Osteocyte (in vitro differentiated cells): ENCODE results near the gene GALNT17. TPM values are rescaled to one million over a fixed set of nuclear protein-coding genes. Genes with fewer than 3 reads are reported as not detected.
A peak's percentile ranks its signal among the peaks of the same experiment; 100 is the strongest.

Source experiments
- DNase-seq: peaks from one replicate; pipeline ENCODE4 v3.0.0; 2021; ENCODE audit warnings: mixed read lengths; ENCODE audit not compliant: unreplicated experiment; ENCODE audit errors: extremely low spot score
- H3K27ac Mint-ChIP-seq: one replicate; pipeline ENCODE4 v1.8.0; 2021; ENCODE audit warnings: mild to moderate bottlenecking, mixed read lengths; ENCODE audit not compliant: unreplicated experiment
- H3K27me3 Mint-ChIP-seq: one replicate; pipeline ENCODE4 v1.8.0; 2021; ENCODE audit warnings: mixed read lengths; ENCODE audit not compliant: unreplicated experiment
- H3K36me3 Mint-ChIP-seq: one replicate; pipeline ENCODE4 v1.8.0; 2021; ENCODE audit warnings: mixed read lengths; ENCODE audit not compliant: unreplicated experiment
- H3K4me1 Mint-ChIP-seq: one replicate; pipeline ENCODE4 v1.8.0; 2021; ENCODE audit warnings: mixed read lengths; ENCODE audit not compliant: unreplicated experiment
- H3K4me3 Mint-ChIP-seq: one replicate; pipeline ENCODE4 v1.8.0; 2021; ENCODE audit warnings: mild to moderate bottlenecking, moderate library complexity, mixed read lengths; ENCODE audit not compliant: unreplicated experiment
- H3K9me3 Mint-ChIP-seq: one replicate; pipeline ENCODE4 v1.8.0; 2021; ENCODE audit warnings: mixed read lengths; ENCODE audit not compliant: unreplicated experiment
- total RNA-seq: library from RNA; stranded (reverse); gene quantifications from 2 replicates; pipeline ENCODE4 v1.2.1, GENCODE V29; 2021
- TF ChIP-seq, protein P1 (sequence below): fragments of 200-600 bp; sonication (generic); IDR thresholded peaks from 2 replicates; pipeline ENCODE4 v1.5.0; 2021; ENCODE audit warnings: antibody characterized with exemption, mild to moderate bottlenecking, moderate library complexity

GALNT17 gene
- total RNA-seq, 1 donor from 2014 or later = 1.4 TPM

- no peak overlapping the region for H3K4me3 Mint-ChIP-seq
- TF ChIP-seq, protein P1, sequence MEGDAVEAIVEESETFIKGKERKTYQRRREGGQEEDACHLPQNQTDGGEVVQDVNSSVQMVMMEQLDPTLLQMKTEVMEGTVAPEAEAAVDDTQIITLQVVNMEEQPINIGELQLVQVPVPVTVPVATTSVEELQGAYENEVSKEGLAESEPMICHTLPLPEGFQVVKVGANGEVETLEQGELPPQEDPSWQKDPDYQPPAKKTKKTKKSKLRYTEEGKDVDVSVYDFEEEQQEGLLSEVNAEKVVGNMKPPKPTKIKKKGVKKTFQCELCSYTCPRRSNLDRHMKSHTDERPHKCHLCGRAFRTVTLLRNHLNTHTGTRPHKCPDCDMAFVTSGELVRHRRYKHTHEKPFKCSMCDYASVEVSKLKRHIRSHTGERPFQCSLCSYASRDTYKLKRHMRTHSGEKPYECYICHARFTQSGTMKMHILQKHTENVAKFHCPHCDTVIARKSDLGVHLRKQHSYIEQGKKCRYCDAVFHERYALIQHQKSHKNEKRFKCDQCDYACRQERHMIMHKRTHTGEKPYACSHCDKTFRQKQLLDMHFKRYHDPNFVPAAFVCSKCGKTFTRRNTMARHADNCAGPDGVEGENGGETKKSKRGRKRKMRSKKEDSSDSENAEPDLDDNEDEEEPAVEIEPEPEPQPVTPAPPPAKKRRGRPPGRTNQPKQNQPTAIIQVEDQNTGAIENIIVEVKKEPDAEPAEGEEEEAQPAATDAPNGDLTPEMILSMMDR = no peak
- H3K36me3 Mint-ChIP-seq = no peaks in the 10 kb centered on the region
- peaks cover 53% of the 10 kb centered on the region for H3K4me1 Mint-ChIP-seq
- no peak overlapping the region for H3K27ac Mint-ChIP-seq
- H3K27me3 Mint-ChIP-seq = no peaks in the 10 kb centered on the region
- no peak for DNase-seq
- H3K9me3 Mint-ChIP-seq = peaks cover 13% of the 10 kb centered on the region
Measured at GRCh38 chr7:71615017-71615416, 483.1 kb downstream of the GALNT17 start.

- H3K36me3 Mint-ChIP-seq = no peaks in the 10 kb centered on the region
- no peak overlapping the region for H3K4me3 Mint-ChIP-seq
- no peak for DNase-seq
- no peaks in the 10 kb centered on the region for H3K27me3 Mint-ChIP-seq
- TF ChIP-seq, protein P1 = no peak
- H3K4me1 Mint-ChIP-seq = peaks cover 52% of the 10 kb centered on the region
- peaks cover 13% of the 10 kb centered on the region for H3K9me3 Mint-ChIP-seq
- no peak overlapping the region for H3K27ac Mint-ChIP-seq
Measured at GRCh38 chr7:71616217-71616616, 484.3 kb downstream of the GALNT17 start.

DNA sequence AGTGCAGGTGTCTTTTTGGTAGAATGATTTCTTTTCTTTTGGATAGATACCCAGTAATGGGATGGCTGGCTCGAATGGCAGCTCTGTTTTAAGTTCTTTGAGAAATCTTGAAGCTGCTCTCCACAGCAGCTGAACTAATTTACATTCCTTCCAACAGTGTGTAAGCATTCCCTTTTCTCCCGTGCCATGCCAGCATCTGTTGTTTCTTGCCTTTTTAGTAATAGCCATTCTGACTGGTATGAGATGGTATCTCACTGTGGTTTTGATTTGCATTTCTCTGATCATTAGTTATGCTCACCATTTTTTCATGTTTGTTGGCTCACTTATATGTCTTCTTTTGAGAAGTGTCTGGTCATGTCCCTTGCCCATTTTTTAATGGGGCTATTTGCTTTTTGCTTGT, 486.3 kb downstream of the GALNT17 start:
- Mint-ChIP-seq H3K9me3 (peaks cover 10% of the 10 kb centered on the region), H3K4me1 (peaks cover 31% of the 10 kb centered on the region), H3K4me3 (no peak overlapping the region), H3K36me3 (no peaks in the 10 kb centered on the region), H3K27ac (peak overlapping the region; percentile 48), H3K27me3 (no peaks in the 10 kb centered on the region)
- DNase-seq = no peak
- TF ChIP-seq, protein P1 = no peak

DNA sequence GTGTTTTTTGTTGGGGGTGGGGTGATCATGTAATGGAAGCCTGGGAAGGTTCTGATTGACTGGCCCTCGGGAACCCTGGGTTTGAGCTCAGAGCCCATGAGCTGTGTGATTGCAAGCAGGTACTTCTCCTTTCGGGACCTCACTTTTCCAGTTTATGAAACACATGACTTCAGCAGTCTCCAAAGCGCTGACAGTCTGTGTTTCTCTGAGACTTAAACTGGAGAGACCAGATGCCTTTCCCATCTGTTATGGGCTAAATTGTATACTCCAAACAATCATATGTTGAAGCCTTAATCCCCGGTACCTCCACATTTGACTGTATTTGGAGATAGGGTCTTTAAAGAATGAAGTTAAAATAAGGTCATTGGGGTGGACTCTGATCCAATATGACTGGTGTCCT, 493.6 kb downstream of the GALNT17 start:
- Mint-ChIP-seq H3K27ac (no peak overlapping the region), H3K36me3 (no peaks in the 10 kb centered on the region), H3K4me1 (peaks cover 8% of the 10 kb centered on the region), H3K27me3 (no peaks in the 10 kb centered on the region), H3K9me3 (no peaks in the 10 kb centered on the region), H3K4me3 (no peak overlapping the region)
- no peak for DNase-seq
- TF ChIP-seq, protein P1 = no peak

DNA sequence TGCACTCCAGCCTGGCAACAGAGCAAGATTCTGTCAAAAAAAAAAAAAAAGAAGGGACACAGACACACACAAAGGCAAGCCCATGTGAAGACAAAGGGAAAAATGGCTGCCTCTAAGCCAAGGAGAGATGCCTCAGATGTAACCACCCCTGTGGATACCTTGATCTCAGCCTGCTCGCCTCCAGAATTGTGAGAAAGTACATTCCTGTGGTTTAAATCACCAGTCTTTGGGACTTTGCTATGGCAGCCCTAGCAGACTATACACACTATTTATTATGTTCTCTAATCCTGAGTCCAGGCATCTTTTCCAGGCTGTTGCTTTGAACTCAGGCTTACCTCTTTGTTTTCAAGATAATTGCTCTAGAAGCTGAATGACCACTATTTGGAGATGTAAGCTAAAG, 494.3 kb downstream of the GALNT17 start:
- Mint-ChIP-seq H3K4me1 (peaks cover 8% of the 10 kb centered on the region), H3K36me3 (no peaks in the 10 kb centered on the region), H3K4me3 (no peak overlapping the region), H3K27me3 (no peaks in the 10 kb centered on the region), H3K27ac (no peak overlapping the region), H3K9me3 (no peaks in the 10 kb centered on the region)
- DNase-seq = no peak
- TF ChIP-seq, protein P1 = no peak
